WERI-Rb-1 (cell line): ENCODE results near the gene LYPD5.

ENCODE experiments used
- DNase-seq: peaks from one replicate; pipeline ENCODE4 v3.0.0-alpha.2; 2020
- H3K27ac ChIP-seq: fragments of 250-450 bp; sonication (Bioruptor Pico); 2 replicates; pipeline ENCODE4 v1.5.1; 2020; ENCODE audit warnings: mild to moderate bottlenecking, moderate library complexity
- H3K27me3 ChIP-seq: fragments of 250-450 bp; sonication (Bioruptor Pico); 2 replicates; pipeline ENCODE4 v1.5.1; 2021; ENCODE audit warnings: mild to moderate bottlenecking, low read depth, moderate library complexity; ENCODE audit not compliant: insufficient read depth, severe bottlenecking
- H3K36me3 ChIP-seq: fragments of 250-450 bp; sonication (Bioruptor Pico); 2 replicates; pipeline ENCODE4 v1.5.1; 2020; ENCODE audit warnings: mild to moderate bottlenecking, moderate library complexity
- H3K4me3 ChIP-seq: 2 replicates; pipeline ENCODE4 v1.5.1; 2011; ENCODE audit warnings: low read depth, mild to moderate bottlenecking, control low read depth, low read length
- H3K9me3 ChIP-seq: fragments of 250-450 bp; sonication (Bioruptor Pico); 2 replicates; pipeline ENCODE4 v1.5.1; 2021; ENCODE audit warnings: mild to moderate bottlenecking, moderate library complexity; ENCODE audit not compliant: severe bottlenecking
- CTCF ChIP-seq: IDR thresholded peaks from 2 replicates; pipeline ENCODE4 v1.5.1; 2011; ENCODE audit warnings: low read depth, mild to moderate bottlenecking, control low read depth, inconsistent platforms, low read length

The LYPD5 gene

GRCh38 chr19:43784981-43785808 lies 17.1 kb downstream of the LYPD5 start:
- H3K4me3 ChIP-seq = no peak overlapping the region

GRCh38 chr19:43784241-43784980 lies 17.8 kb downstream of the LYPD5 start:
- Histone ChIP-seq H3K27ac (no peak overlapping the region; the same call in 1 of the 2 replicates), H3K4me3 (no peak overlapping the region), H3K27me3 (no peaks in the 10 kb centered on the region), H3K9me3 (no peaks in the 10 kb centered on the region), H3K36me3 (no peaks in the 10 kb centered on the region)
- DNase-seq = peak; percentile 39
- TF ChIP-seq CTCF = no peak

More at GRCh38 chr19:43784981-43785808, 17.1 kb downstream of the LYPD5 start:
- peak; percentile 90 for TF ChIP-seq CTCF
- peak; percentile 62 for DNase-seq
- no peaks in the 10 kb centered on the region for H3K27me3 ChIP-seq
- no peaks in the 10 kb centered on the region for H3K36me3 ChIP-seq
- H3K27ac ChIP-seq = peak overlapping the region; percentile 46
- H3K9me3 ChIP-seq = no peaks in the 10 kb centered on the region

- no peak overlapping the region for H3K4me3 ChIP-seq
- TF ChIP-seq CTCF = no peak
- no peaks in the 10 kb centered on the region for H3K36me3 ChIP-seq
- no peak for DNase-seq
- no peaks in the 10 kb centered on the region for H3K9me3 ChIP-seq
- H3K27me3 ChIP-seq = no peaks in the 10 kb centered on the region
- H3K27ac ChIP-seq = no peak overlapping the region
Observed at GRCh38 chr19:43783636-43784035, 18.6 kb downstream of the LYPD5 start.

GRCh38 chr19:43782689-43783231 lies 19.5 kb downstream of the LYPD5 start:
- Histone ChIP-seq H3K27ac (no peak overlapping the region), H3K9me3 (no peaks in the 10 kb centered on the region), H3K36me3 (no peaks in the 10 kb centered on the region), H3K27me3 (no peaks in the 10 kb centered on the region), H3K4me3 (no peak overlapping the region)
- no peak for TF ChIP-seq CTCF
- no peak for DNase-seq

- no peak for TF ChIP-seq CTCF
- no peaks in the 10 kb centered on the region for H3K27me3 ChIP-seq
- DNase-seq = no peak
- H3K9me3 ChIP-seq = no peaks in the 10 kb centered on the region
- H3K36me3 ChIP-seq = no peaks in the 10 kb centered on the region
- H3K27ac ChIP-seq = no peak overlapping the region
- H3K4me3 ChIP-seq = no peak overlapping the region
Observed at GRCh38 chr19:43782311-43782660, 20.0 kb downstream of the LYPD5 start.
